Adrenal gland (tissue), 12 donors: ENCODE measurements around the gene GPC6. TPM values are rescaled to one million over a fixed set of nuclear protein-coding genes. Genes with fewer than 3 reads are reported as not detected.

ENCODE experiments used
- DNase-seq, 7 donors: peaks; one replicate each; pipeline ENCODE4 v3.0.0-alpha.2; 2019 to 2020
- H3K27ac ChIP-seq, 5 donors: fragments of 200-600 bp; sonication (generic) in 4 of 5; 1 replicate in 3 of 5; 2 replicates in 2 of 5; pipeline versions ENCODE4 v1.5.1 to v1.8.0; 2016 to 2020; ENCODE audit warnings: mild to moderate bottlenecking in 1 of 5
- H3K27me3 ChIP-seq: fragments of 200-600 bp; 2 replicates; pipeline ENCODE4 v1.8.0; 2021
- H3K36me3 ChIP-seq, 2 donors: fragments of 200-600 bp; replicated peaks in 1 of 2; 1 replicate in 1 of 2; 2 replicates in 1 of 2; pipeline versions ENCODE4 v1.5.1 to v1.8.0; 2018 to 2022
- H3K4me1 ChIP-seq, 2 donors: fragments of 200-600 bp; replicated peaks in 1 of 2; 1 replicate in 1 of 2; 2 replicates in 1 of 2; pipeline versions ENCODE4 v1.5.1 to v1.8.0; 2018 to 2021
- H3K4me3 ChIP-seq, 4 donors: fragments of 200-600 bp; sonication (generic) in 3 of 4; one replicate each; pipeline ENCODE4 v1.5.1; 2016 to 2018
- H3K9me3 ChIP-seq, 3 donors: fragments of 200-600 bp; sonication (generic) in 1 of 3; replicated peaks in 1 of 3; 1 replicate in 2 of 3; 2 replicates in 1 of 3; pipeline versions ENCODE4 v1.5.1 to v1.8.0; 2016 to 2021
- POLR2A ChIP-seq, 2 donors: fragments of 450-650 bp; IDR thresholded peaks; one replicate each; pipeline ENCODE4 v1.6.1; 2017; ENCODE audit warnings: antibody characterized with exemption in 2 of 2, mild to moderate bottlenecking in 2 of 2, moderate library complexity in 1 of 2
- WGBS, 4 donors: extraction: QIAGEN DNeasy Blood & Tissue Kit in 2 of 4; methylation state at CpG; one replicate each; pipeline versions ENCODE4 v1.1.5 to v1.1.7; 2013 to 2017; 5-methylcytosine and 5-hydroxymethylcytosine counted together
- intact Hi-C, 2 donors: fragments of 100-400 bp; cut with DNase I; formaldehyde crosslinking; loops; one replicate each; pipeline versions ENCODE4 v1.14.1 to v1.15.0; 2022 to 2023
- polyA plus RNA-seq, 3 donors: library from polyadenylated mRNA; stranded (reverse); fragments of 200-250 nt in 2 of 3; fragments of 350-450 nt in 1 of 3; fragmentation: Illumina TruSeq in 1 of 3; extraction: RNeasy Lipid Tissue Mini Kit (QIAGEN cat#74804) in 1 of 3; gene quantifications; one replicate each; pipeline ENCODE4 v1.2.3, GENCODE V29; 2013 to 2014
- total RNA-seq, 9 donors: library from RNA; depleted of rRNA in 4 of 9; stranded (reverse); fragments of >200 nt in 4 of 9; fragments of 120-200 nt in 1 of 9; fragmentation: NEBNext Ultra II Directional in 1 of 9; extraction: Animal tissue kit (Norgen Biotek cat#: 25700) in 1 of 9; gene quantifications; one replicate each; pipeline versions ENCODE4 v1.1.0 to v1.2.4, GENCODE V29; 2013 to 2023
- TF ChIP-seq, protein P1 (sequence below), 6 experiments: fragments of 450-650 bp in 4 of 6; fragments of 200-600 bp in 2 of 6; sonication (generic) in 1 of 6; IDR thresholded peaks; 1 replicate in 5 of 6; 2 replicates in 1 of 6; pipeline versions ENCODE4 v1.5.1 to v1.8.0; 2016 to 2021; ENCODE audit warnings: antibody characterized with exemption in 6 of 6, mild to moderate bottlenecking in 2 of 6, moderate library complexity in 1 of 6
- donor health status: healthy with polysubstance abuse.
- donor health status: Bipolar disorder and iron deficiency.
- donor health status: DM: yes; HTN: yes; CAD: no.
- donor health status: DM: no; HTN: no; CAD: no.
- donor health status: DM: no; HTN: no; CAD: no.
- donor health status: DM: yes; HTN: yes; CAD: no.

The GPC6 gene
- total and polyA plus RNA-seq, 12 donors = 0.37 to 62.3 (median 2.5) TPM

DNA sequence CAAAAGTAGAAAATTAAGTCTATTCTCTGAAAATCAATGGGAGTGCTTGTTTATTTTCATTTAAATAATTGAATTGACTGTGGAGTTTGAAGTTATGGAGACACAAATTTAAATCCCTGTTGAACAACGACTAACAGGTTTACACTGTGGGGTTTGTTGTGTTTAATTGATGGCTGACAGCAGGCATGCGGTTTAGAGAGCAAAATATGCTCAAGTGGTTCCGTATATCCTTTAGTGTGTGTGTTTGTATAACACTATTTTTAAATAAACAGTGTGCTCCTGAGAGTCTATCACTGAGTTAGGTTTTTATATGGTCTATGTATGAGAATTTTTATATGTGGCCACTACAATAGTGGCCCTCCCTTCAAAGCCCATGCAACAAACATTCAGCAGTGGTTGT lies 332.0 kb downstream of the GPC6 start:
- Histone ChIP-seq H3K4me3 (no peak overlapping the region), H3K27me3 (no peaks in the 10 kb centered on the region), H3K36me3 (no peaks in the 10 kb centered on the region), H3K27ac (no peak overlapping the region), H3K9me3 (no peaks in the 10 kb centered on the region), H3K4me1 (no peaks in the 10 kb centered on the region)
- 68 to 77% (median 73%) methylated on average over 3 of the region's 3 CpGs for WGBS, 4 donors
- no peak for DNase-seq
- intact Hi-C loops = no loop called here
- TF ChIP-seq POLR2A (IDR thresholded peaks at IDR 0.05) = no peak

DNA sequence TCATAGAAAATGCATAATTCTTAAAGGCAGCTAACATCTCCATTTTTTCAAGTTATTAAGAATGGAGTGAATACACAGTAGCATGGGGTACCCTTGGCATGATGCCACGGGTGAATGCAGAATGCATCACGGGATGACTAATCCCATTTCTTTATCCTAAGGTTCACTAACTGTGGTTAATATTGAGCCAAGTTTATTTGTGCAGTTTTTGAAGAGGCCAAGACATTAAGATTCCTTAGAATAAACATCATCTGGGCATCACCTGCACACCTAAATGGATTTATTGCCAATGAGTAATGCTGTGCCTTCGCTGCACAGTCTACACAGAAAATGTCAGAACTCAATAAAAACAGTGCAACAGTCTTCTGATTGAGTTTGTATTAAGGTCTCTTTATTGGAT lies 333.1 kb downstream of the GPC6 start:
- 59 to 75% (median 65%) methylated on average over 3 of the region's 3 CpGs for WGBS, 4 donors
- H3K27me3 ChIP-seq = no peaks in the 10 kb centered on the region
- H3K36me3 ChIP-seq = no peaks in the 10 kb centered on the region
- H3K9me3 ChIP-seq = no peaks in the 10 kb centered on the region
- no peaks in the 10 kb centered on the region for H3K4me1 ChIP-seq
- H3K4me3 ChIP-seq = no peak overlapping the region
- no peak for TF ChIP-seq POLR2A (IDR thresholded peaks at IDR 0.05)
- TF ChIP-seq, protein P1, sequence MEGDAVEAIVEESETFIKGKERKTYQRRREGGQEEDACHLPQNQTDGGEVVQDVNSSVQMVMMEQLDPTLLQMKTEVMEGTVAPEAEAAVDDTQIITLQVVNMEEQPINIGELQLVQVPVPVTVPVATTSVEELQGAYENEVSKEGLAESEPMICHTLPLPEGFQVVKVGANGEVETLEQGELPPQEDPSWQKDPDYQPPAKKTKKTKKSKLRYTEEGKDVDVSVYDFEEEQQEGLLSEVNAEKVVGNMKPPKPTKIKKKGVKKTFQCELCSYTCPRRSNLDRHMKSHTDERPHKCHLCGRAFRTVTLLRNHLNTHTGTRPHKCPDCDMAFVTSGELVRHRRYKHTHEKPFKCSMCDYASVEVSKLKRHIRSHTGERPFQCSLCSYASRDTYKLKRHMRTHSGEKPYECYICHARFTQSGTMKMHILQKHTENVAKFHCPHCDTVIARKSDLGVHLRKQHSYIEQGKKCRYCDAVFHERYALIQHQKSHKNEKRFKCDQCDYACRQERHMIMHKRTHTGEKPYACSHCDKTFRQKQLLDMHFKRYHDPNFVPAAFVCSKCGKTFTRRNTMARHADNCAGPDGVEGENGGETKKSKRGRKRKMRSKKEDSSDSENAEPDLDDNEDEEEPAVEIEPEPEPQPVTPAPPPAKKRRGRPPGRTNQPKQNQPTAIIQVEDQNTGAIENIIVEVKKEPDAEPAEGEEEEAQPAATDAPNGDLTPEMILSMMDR (IDR thresholded peaks at IDR 0.05) = no peak
- intact Hi-C loops = no loop called here
- no peak for DNase-seq
- H3K27ac ChIP-seq = no peak overlapping the region

DNA sequence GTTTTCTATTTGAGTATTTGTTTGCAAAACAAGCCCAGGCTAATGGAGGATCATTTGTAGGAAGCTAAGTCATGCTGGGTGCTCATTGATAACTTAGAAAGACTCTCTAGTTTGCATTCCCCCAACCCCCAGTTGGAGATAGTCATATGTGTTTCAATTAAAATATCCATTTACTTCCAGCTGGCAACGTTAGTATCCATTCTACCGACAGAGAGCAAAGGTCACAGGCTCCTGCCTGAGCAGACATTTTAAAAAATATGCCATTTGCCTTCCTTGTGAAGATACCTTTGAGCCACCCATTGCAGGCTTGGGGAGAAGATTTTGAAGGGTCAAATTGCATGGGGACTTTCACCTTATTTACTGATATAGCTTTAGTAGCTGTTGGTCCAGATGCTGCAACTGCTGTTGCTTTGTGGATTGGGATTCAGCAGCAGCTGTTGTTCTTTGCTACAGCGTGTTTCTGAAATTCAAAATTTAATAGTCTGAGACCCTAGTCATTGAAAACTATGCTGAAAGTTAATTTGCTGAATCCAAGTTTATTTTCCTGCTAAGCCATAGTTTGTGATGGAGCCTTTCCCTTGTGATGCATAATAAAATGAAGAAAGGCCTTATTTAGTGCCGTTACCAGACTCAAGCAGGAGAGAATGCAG lies 335.1 kb downstream of the GPC6 start:
- Histone ChIP-seq H3K27me3 (no peaks in the 10 kb centered on the region), H3K4me3 (no peak overlapping the region), H3K4me1 (no peaks in the 10 kb centered on the region), H3K36me3 (no peaks in the 10 kb centered on the region), H3K27ac (no peak overlapping the region), H3K9me3 (no peaks in the 10 kb centered on the region)
- TF ChIP-seq, protein P1 (IDR thresholded peaks at IDR 0.05) = no peak
- TF ChIP-seq POLR2A (IDR thresholded peaks at IDR 0.05) = no peak
- WGBS, 4 donors = 79 to 85% (median 82%) methylated on average over 4 of the region's 4 CpGs
- no peak for DNase-seq
- intact Hi-C loops = no loop called here

DNA sequence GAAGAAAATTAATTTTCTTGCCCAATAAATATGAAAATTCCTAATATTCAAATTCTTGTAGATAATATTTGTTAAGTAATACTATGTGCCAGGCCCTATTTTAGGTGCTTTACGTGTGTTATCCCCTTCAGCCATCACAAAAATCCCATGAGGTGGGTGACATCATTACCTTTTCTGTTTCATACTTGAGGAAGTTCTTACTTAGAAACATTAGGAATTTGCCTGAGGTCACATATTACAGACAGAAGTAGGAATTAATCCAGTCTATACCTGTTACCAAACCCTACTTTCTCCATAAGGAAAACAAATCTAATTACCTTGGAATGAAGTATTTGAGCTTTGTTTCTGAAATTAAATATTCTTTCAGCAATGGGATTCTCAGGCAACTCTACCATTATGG lies 336.1 kb downstream of the GPC6 start:
- DNase-seq = no peak
- TF ChIP-seq, protein P1 (IDR thresholded peaks at IDR 0.05) = no peak
- TF ChIP-seq POLR2A (IDR thresholded peaks at IDR 0.05) = no peak
- WGBS, 4 donors = 83 to 91% (median 86%) methylated on average over 1 of the region's 1 CpG

DNA sequence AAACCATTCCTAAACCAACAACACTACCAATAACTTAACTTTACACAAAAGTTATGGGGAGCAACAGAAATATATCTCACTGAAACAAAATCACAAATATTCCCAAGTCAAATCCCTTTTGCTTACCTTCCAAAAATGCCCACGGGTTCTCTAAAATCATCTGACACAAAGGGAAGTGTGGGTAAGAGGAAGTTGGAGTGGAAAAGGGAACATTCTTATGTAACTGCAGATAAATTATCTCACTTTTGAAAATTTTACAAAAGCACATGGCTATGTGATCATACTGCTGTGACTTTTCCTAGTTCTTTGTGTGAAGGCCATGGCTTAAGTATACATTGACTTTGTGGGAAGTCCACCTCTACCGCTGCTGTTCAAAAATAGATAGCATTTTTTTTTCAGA lies 350.5 kb downstream of the GPC6 start:
- intact Hi-C loops = no loop called here
- no peak overlapping the region for H3K4me3 ChIP-seq
- no peaks in the 10 kb centered on the region for H3K36me3 ChIP-seq
- 80 to 87% (median 81%) methylated on average over 2 of the region's 2 CpGs for WGBS, 4 donors
- no peak for DNase-seq
- H3K27me3 ChIP-seq = no peaks in the 10 kb centered on the region
- no peak for TF ChIP-seq POLR2A (IDR thresholded peaks at IDR 0.05)
- TF ChIP-seq, protein P1 (IDR thresholded peaks at IDR 0.05) = no peak
- H3K27ac ChIP-seq = no peak overlapping the region
- H3K4me1 ChIP-seq = no peaks in the 10 kb centered on the region
- no peaks in the 10 kb centered on the region for H3K9me3 ChIP-seq

More for the DNA sequence above, 336.1 kb downstream of the GPC6 start:
- no peaks in the 10 kb centered on the region for H3K4me1 ChIP-seq
- H3K27me3 ChIP-seq = no peaks in the 10 kb centered on the region
- intact Hi-C loops = no loop called here
- no peaks in the 10 kb centered on the region for H3K9me3 ChIP-seq
- no peak overlapping the region for H3K27ac ChIP-seq
- no peaks in the 10 kb centered on the region for H3K36me3 ChIP-seq
- H3K4me3 ChIP-seq = no peak overlapping the region
